Hepatocyte (in vitro differentiated cells): ENCODE results near the gene NR3C2. TPM values are rescaled to one million over a fixed set of nuclear protein-coding genes. Genes with fewer than 3 reads are reported as not detected.

Experiments used
- DNase-seq: peaks from one replicate; pipeline ENCODE4 v3.0.0-alpha.2; 2016; ENCODE audit warnings: low spot score
- H2AFZ ChIP-seq: fragments of 200-600 bp; sonication (generic); 2 replicates; pipeline ENCODE4 v1.6.0; 2016; ENCODE audit warnings: antibody characterized with exemption, mild to moderate bottlenecking
- H3K27ac ChIP-seq: fragments of 200-600 bp; sonication (generic); 2 replicates; pipeline ENCODE4 v1.5.1; 2016; ENCODE audit warnings: mild to moderate bottlenecking
- H3K27me3 ChIP-seq: fragments of 200-600 bp; sonication (generic); 2 replicates; pipeline ENCODE4 v1.6.1; 2016
- H3K36me3 ChIP-seq: fragments of 200-600 bp; sonication (generic); replicated peaks from 2 replicates; pipeline ENCODE4 v1.5.1; 2016; ENCODE audit warnings: low read depth; ENCODE audit not compliant: insufficient read depth
- H3K4me1 ChIP-seq: fragments of 200-600 bp; sonication (generic); 2 replicates; pipeline ENCODE4 v1.5.1; 2016; ENCODE audit warnings: mild to moderate bottlenecking, moderate library complexity; ENCODE audit not compliant: insufficient read depth
- H3K4me2 ChIP-seq: fragments of 200-600 bp; sonication (generic); 2 replicates; pipeline ENCODE4 v1.6.0; 2016
- H3K4me3 ChIP-seq: fragments of 200-600 bp; sonication (generic); 2 replicates; pipeline ENCODE4 v1.5.1; 2016; ENCODE audit warnings: mild to moderate bottlenecking
- H3K79me2 ChIP-seq: fragments of 200-600 bp; sonication (generic); 2 replicates; pipeline ENCODE4 v1.6.0; 2017; ENCODE audit warnings: mild to moderate bottlenecking
- H3K9me2 ChIP-seq: fragments of 200-600 bp; sonication (generic); replicated peaks from 2 replicates; pipeline ENCODE4 v1.6.0; 2017; ENCODE audit warnings: mild to moderate bottlenecking; ENCODE audit not compliant: insufficient read depth
- H3K9me3 ChIP-seq: fragments of 200-600 bp; sonication (generic); 2 replicates; pipeline ENCODE4 v1.5.1; 2016; ENCODE audit warnings: low read depth, mild to moderate bottlenecking
- H4K20me1 ChIP-seq: fragments of 200-600 bp; sonication (generic); 2 replicates; pipeline ENCODE4 v1.6.0; 2016; ENCODE audit warnings: mild to moderate bottlenecking; ENCODE audit not compliant: insufficient read depth, poor library complexity, severe bottlenecking
- EZH2 ChIP-seq: fragments of 200-600 bp; sonication (generic); IDR thresholded peaks from 2 replicates; pipeline ENCODE4 v1.6.1; 2016; ENCODE audit warnings: antibody characterized with exemption, mild to moderate bottlenecking, borderline replicate concordance
- EZH2phosphoT487 ChIP-seq: fragments of 200-600 bp; sonication (generic); IDR thresholded peaks from one replicate; pipeline ENCODE4 v1.6.1; 2018; ENCODE audit warnings: antibody characterized with exemption, mild to moderate bottlenecking, low read depth, moderate library complexity; ENCODE audit not compliant: unreplicated experiment, severe bottlenecking
- WGBS: methylation state at CpG from one replicate; pipeline ENCODE4 v1.1.6; 2016; ENCODE audit warnings: low lambda C conversion rate; ENCODE audit errors: missing lambda C conversion rate; 5-methylcytosine and 5-hydroxymethylcytosine counted together
- polyA plus RNA-seq: library from polyadenylated mRNA; unstranded; fragments of >200 nt; fragmentation: Nextera tagmentation; extraction: Ambion mirVana; gene quantifications from 2 replicates; pipeline ENCODE4 v1.2.1, GENCODE V29; 2016
- total RNA-seq: library from RNA; depleted of rRNA; stranded (reverse); fragments of >200 nt; gene quantifications from 2 replicates; pipeline ENCODE4 v1.2.3, GENCODE V29; 2014
- TF ChIP-seq, protein P1 (sequence below): fragments of 200-600 bp; sonication (generic); IDR thresholded peaks from 2 replicates; pipeline ENCODE4 v1.5.1; 2016; ENCODE audit warnings: antibody characterized with exemption, mild to moderate bottlenecking; ENCODE audit not compliant: poor library complexity

Gene NR3C2
- total and polyA plus RNA-seq, 2 experiments from 2014 or later = 2.3 to 7.1 TPM

DNA sequence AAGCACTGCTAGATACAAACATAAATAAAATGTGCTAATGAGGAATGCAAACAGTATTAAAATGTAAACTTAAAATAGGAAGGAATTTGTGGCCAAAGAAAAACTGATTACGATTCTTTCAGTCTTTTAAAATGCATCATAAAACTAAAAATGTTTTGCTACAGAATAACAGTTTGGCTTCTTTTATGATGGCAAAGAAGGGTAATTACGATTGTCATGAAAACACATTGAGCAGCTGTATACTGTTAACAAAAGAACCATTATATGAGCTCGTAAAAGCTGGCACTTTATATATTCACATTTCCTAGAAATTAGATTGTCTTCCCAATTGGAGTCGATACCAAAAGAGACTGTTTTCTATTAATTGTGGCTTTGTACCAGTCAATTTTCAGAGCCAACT, 290.4 kb downstream of the NR3C2 start:
- no peaks in the 10 kb centered on the region for H3K9me3 ChIP-seq
- no peak overlapping the region for H3K4me2 ChIP-seq
- H3K4me3 ChIP-seq = no peak overlapping the region
- no peaks in the 10 kb centered on the region for H4K20me1 ChIP-seq
- H3K4me1 ChIP-seq = no peaks in the 10 kb centered on the region
- no peaks in the 10 kb centered on the region for H3K79me2 ChIP-seq
- H3K9me2 ChIP-seq = no peaks in the 10 kb centered on the region
- no peak for DNase-seq
- 67% methylated on average over 4 of the region's 4 CpGs for WGBS
- TF ChIP-seq EZH2 (no peak), EZH2phosphoT487 (no peak)
- TF ChIP-seq, protein P1, sequence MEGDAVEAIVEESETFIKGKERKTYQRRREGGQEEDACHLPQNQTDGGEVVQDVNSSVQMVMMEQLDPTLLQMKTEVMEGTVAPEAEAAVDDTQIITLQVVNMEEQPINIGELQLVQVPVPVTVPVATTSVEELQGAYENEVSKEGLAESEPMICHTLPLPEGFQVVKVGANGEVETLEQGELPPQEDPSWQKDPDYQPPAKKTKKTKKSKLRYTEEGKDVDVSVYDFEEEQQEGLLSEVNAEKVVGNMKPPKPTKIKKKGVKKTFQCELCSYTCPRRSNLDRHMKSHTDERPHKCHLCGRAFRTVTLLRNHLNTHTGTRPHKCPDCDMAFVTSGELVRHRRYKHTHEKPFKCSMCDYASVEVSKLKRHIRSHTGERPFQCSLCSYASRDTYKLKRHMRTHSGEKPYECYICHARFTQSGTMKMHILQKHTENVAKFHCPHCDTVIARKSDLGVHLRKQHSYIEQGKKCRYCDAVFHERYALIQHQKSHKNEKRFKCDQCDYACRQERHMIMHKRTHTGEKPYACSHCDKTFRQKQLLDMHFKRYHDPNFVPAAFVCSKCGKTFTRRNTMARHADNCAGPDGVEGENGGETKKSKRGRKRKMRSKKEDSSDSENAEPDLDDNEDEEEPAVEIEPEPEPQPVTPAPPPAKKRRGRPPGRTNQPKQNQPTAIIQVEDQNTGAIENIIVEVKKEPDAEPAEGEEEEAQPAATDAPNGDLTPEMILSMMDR = no peak
- H3K36me3 ChIP-seq = no peaks in the 10 kb centered on the region
- H3K27ac ChIP-seq = no peak overlapping the region
- no peak overlapping the region for H2AFZ ChIP-seq
- no peaks in the 10 kb centered on the region for H3K27me3 ChIP-seq

DNA sequence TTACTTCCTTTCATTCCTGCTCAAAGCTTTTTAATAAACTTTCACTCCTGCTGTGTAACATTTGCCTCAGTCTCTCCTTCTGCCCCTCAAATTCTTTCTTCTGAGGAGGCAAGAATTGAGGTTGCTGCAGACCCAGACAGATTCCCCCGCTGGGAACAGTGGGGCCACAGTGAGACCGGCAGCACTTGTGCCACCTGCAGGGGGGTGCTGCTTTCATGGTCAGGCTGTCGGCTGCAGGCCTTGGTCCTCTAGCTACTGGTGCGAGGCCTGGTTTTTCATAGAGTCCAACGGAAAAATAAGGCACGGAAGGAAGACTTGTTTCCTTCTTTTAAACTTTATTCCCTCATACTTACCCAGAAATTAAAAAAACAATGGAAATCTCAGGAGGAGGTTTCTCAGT, 296.7 kb downstream of the NR3C2 start:
- H3K9me3 ChIP-seq = no peaks in the 10 kb centered on the region
- no peaks in the 10 kb centered on the region for H3K36me3 ChIP-seq
- WGBS = 82% methylated on average over 6 of the region's 6 CpGs
- H3K79me2 ChIP-seq = no peaks in the 10 kb centered on the region
- TF ChIP-seq, protein P1 = no peak
- no peak for TF ChIP-seq EZH2phosphoT487
- H3K9me2 ChIP-seq = no peaks in the 10 kb centered on the region
- no peaks in the 10 kb centered on the region for H3K4me1 ChIP-seq
- DNase-seq = no peak
- H4K20me1 ChIP-seq = no peaks in the 10 kb centered on the region
- no peak overlapping the region for H3K4me2 ChIP-seq
- H3K4me3 ChIP-seq = no peak overlapping the region
- no peak overlapping the region for H3K27ac ChIP-seq
- H2AFZ ChIP-seq = no peak overlapping the region
- no peaks in the 10 kb centered on the region for H3K27me3 ChIP-seq

DNA sequence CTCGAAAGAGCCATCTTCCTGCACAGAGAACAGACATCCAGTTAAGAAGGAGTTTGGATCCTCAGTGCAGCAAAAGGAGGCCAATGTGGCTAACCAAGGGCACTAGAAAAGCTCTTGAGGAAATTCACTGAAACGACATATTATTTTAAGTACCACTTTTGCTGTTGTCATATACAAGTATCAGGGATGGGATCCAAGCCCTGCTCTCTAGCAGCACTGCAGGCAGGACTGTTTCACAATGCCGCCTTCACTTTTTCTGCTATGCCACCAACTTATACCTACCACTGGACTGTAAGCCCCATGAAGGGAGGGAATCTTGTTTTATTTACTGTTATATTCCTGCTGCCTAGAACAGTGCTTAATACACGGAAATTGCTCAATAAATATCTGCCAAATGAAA, 299.0 kb downstream of the NR3C2 start:
- Histone ChIP-seq H3K4me2 (no peak overlapping the region), H3K36me3 (no peaks in the 10 kb centered on the region), H4K20me1 (no peaks in the 10 kb centered on the region), H3K79me2 (no peaks in the 10 kb centered on the region), H3K9me2 (no peaks in the 10 kb centered on the region), H3K9me3 (no peaks in the 10 kb centered on the region), H3K27ac (no peak overlapping the region), H3K27me3 (no peaks in the 10 kb centered on the region), H2AFZ (no peak overlapping the region), H3K4me1 (no peaks in the 10 kb centered on the region), H3K4me3 (no peak overlapping the region)
- no peak for DNase-seq
- WGBS = 84% methylated on average over 4 of the region's 4 CpGs
- TF ChIP-seq EZH2phosphoT487 (no peak), EZH2 (no peak)
- TF ChIP-seq, protein P1 = no peak

DNA sequence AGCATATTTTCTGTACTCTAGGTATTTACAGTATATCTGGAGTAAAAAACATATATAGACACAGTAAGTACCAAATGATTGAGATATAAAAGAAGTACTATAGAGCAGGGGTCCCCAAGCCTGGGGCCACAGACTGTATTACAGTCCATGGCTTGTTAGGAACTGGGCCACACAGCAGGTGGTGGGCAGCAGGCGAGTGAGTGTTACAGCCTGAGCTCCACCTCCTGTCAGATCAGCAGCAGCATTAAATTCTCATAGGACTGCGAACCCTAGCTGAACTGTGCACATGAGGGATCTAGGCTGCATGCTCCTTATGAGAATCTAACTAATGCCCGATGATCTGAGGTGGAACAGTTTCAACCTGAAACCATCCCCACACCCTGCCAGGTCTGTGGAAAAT, 300.7 kb downstream of the NR3C2 start:
- Histone ChIP-seq H3K27ac (no peak overlapping the region), H3K9me2 (no peaks in the 10 kb centered on the region), H3K9me3 (no peaks in the 10 kb centered on the region), H3K36me3 (no peaks in the 10 kb centered on the region), H3K4me3 (no peak overlapping the region), H3K79me2 (no peaks in the 10 kb centered on the region), H3K4me1 (no peaks in the 10 kb centered on the region), H3K4me2 (no peak overlapping the region), H3K27me3 (no peaks in the 10 kb centered on the region), H4K20me1 (no peaks in the 10 kb centered on the region), H2AFZ (no peak overlapping the region)
- no peak for TF ChIP-seq EZH2
- TF ChIP-seq, protein P1 = no peak
- TF ChIP-seq EZH2phosphoT487 = no peak
- WGBS = 77% methylated on average over 3 of the region's 3 CpGs
- DNase-seq = no peak
